Ishikawa (cell line): ENCODE measurements around the gene MACF1.

Experiments used
- CEBPB ChIP-seq: IDR thresholded peaks from 2 replicates; pipeline ENCODE4 v1.6.1; 2012
- CREB1 ChIP-seq: IDR thresholded peaks from 2 replicates; pipeline ENCODE4 v1.6.1; 2012; ENCODE audit warnings: low read depth
- EGR1 ChIP-seq: IDR thresholded peaks from 2 replicates; pipeline ENCODE4 v1.6.1; 2012
- EP300 ChIP-seq: IDR thresholded peaks from 2 replicates; pipeline ENCODE4 v1.6.1; 2012; ENCODE audit warnings: borderline replicate concordance
- FOXM1 ChIP-seq: IDR thresholded peaks from 2 replicates; pipeline ENCODE4 v1.6.1; 2012; ENCODE audit warnings: low read depth, borderline replicate concordance
- NFIC ChIP-seq: IDR thresholded peaks from 2 replicates; pipeline ENCODE4 v1.6.1; 2012
- RAD21 ChIP-seq: IDR thresholded peaks from 2 replicates; pipeline ENCODE4 v1.6.1; 2012; ENCODE audit warnings: low read depth
- TAF1 ChIP-seq: IDR thresholded peaks from 2 replicates; pipeline ENCODE4 v1.6.1; 2012; ENCODE audit warnings: low read depth, mild to moderate bottlenecking
- TCF12 ChIP-seq: IDR thresholded peaks from 2 replicates; pipeline ENCODE4 v1.6.1; 2012; ENCODE audit warnings: low read depth
- TEAD4 ChIP-seq: IDR thresholded peaks from 2 replicates; pipeline ENCODE4 v1.6.1; 2012
- YY1 ChIP-seq: IDR thresholded peaks from 2 replicates; pipeline ENCODE4 v1.6.1; 2012; ENCODE audit warnings: low read depth
- ZBTB7A ChIP-seq: IDR thresholded peaks from 2 replicates; pipeline ENCODE4 v1.6.1; 2012; ENCODE audit warnings: low read depth
- TF ChIP-seq, protein P1 (sequence below): IDR thresholded peaks from 2 replicates; pipeline ENCODE4 v1.6.1; 2012
- TF ChIP-seq, protein P2 (sequence below): IDR thresholded peaks from 2 replicates; pipeline ENCODE4 v1.6.1; 2012; ENCODE audit warnings: low read depth, mild to moderate bottlenecking
- TF ChIP-seq, protein P3 (sequence below): IDR thresholded peaks from 2 replicates; pipeline ENCODE4 v1.6.1; 2012

The MACF1 gene

DNA sequence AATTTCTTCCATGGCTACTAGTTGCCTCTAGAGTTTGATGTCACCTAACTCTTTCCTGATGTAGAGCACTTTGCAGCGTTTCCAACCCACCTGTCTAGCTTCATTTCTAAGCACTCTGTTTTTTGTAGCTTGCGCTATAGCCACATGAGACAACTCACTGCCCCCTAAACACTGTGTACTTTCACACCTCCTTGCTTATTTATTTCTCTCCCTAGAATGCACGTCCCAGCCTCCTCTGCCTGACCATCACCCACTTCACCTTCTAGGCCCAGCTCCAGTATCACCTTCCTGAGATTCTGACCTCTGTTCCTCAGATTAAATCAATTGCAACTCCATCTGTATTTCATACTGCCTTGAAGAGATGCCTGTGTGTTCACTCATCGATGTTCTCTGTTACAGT is 32.5 kb downstream of the MACF1 start:
- TF ChIP-seq RAD21 (no peak), CREB1 (no peak), YY1 (no peak), TAF1 (no peak), TCF12 (no peak), CEBPB (no peak), NFIC (no peak), EGR1 (no peak), FOXM1 (no peak), ZBTB7A (no peak), EP300 (no peak), TEAD4 (no peak)
- TF ChIP-seq, protein P1, sequence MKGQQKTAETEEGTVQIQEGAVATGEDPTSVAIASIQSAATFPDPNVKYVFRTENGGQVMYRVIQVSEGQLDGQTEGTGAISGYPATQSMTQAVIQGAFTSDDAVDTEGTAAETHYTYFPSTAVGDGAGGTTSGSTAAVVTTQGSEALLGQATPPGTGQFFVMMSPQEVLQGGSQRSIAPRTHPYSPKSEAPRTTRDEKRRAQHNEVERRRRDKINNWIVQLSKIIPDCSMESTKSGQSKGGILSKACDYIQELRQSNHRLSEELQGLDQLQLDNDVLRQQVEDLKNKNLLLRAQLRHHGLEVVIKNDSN = no peak
- TF ChIP-seq, protein P2, sequence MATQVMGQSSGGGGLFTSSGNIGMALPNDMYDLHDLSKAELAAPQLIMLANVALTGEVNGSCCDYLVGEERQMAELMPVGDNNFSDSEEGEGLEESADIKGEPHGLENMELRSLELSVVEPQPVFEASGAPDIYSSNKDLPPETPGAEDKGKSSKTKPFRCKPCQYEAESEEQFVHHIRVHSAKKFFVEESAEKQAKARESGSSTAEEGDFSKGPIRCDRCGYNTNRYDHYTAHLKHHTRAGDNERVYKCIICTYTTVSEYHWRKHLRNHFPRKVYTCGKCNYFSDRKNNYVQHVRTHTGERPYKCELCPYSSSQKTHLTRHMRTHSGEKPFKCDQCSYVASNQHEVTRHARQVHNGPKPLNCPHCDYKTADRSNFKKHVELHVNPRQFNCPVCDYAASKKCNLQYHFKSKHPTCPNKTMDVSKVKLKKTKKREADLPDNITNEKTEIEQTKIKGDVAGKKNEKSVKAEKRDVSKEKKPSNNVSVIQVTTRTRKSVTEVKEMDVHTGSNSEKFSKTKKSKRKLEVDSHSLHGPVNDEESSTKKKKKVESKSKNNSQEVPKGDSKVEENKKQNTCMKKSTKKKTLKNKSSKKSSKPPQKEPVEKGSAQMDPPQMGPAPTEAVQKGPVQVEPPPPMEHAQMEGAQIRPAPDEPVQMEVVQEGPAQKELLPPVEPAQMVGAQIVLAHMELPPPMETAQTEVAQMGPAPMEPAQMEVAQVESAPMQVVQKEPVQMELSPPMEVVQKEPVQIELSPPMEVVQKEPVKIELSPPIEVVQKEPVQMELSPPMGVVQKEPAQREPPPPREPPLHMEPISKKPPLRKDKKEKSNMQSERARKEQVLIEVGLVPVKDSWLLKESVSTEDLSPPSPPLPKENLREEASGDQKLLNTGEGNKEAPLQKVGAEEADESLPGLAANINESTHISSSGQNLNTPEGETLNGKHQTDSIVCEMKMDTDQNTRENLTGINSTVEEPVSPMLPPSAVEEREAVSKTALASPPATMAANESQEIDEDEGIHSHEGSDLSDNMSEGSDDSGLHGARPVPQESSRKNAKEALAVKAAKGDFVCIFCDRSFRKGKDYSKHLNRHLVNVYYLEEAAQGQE = no peak

DNA sequence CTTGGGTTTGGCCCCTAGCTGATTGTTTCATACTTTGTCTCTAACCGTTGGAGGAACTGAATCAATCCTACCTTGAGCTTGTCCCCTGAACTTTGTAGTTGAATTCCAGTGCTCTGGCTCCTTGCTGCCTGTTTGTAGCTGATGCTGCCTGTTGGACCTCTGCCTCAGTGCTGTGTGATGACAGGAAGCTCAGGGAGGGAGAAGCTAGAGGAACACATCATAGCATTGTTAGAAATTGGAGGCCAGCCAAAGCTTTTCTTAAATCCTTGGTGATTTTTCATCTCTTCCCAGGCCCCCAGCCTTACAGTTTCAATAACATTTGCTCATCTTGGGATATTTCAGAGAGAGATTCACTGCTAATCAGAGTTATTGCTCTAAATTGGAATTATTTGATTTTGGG is 34.0 kb downstream of the MACF1 start:
- TF ChIP-seq NFIC = no peak
- no peak for TF ChIP-seq TCF12
- no peak for TF ChIP-seq CREB1
- TF ChIP-seq, protein P3, sequence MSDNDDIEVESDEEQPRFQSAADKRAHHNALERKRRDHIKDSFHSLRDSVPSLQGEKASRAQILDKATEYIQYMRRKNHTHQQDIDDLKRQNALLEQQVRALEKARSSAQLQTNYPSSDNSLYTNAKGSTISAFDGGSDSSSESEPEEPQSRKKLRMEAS = no peak
- TF ChIP-seq ZBTB7A = no peak
- no peak for TF ChIP-seq YY1
- TF ChIP-seq TAF1 = no peak
- no peak for TF ChIP-seq TEAD4
- TF ChIP-seq, protein P1 = no peak
- TF ChIP-seq EGR1 = no peak
- TF ChIP-seq RAD21 = no peak
- TF ChIP-seq CEBPB = no peak
- no peak for TF ChIP-seq EP300

DNA sequence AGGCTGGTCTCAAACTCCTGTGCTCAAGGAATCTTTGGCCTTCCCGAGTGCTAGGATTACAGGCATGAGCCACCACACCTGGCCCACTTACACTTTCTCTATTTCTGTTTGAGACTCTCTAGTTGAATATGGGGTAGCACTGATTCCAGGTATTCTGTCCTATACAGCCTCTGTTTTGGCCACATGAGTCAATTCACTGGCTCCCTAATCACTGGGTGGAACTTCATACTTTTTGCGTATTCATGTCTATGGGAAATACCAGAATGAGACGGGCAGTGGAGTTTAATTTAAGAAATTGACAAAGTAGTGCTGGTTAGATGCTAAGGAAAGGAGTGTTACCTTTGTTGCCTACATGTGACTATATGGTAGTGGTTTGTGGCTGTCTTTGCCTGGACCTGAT is 35.5 kb downstream of the MACF1 start:
- TF ChIP-seq CEBPB (no peak), EP300 (no peak), RAD21 (no peak), ZBTB7A (no peak), YY1 (no peak), NFIC (no peak), FOXM1 (no peak), TCF12 (no peak), TEAD4 (no peak), EGR1 (no peak), CREB1 (no peak)
- TF ChIP-seq, protein P2 = no peak
- TF ChIP-seq, protein P3 = no peak
- TF ChIP-seq, protein P1 = no peak

DNA sequence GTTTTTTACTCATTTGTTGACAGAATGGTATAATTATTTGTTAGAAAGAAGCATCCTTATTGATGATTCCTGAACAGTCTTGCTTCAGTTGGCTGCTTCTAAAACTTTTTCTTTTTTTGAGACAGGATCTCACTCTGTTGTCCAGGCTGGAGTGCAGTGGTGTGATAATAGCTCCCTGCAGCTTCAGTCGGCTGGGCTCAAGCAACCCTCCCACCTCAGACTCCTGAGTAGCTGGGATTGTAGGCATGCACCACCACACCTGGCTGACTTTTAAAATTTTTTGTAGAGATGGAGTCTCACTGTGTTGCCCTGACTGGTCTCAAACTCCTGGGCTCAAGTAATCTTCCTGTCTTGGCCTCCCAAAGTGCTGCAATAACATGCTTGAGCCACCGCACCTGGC is 38.8 kb downstream of the MACF1 start:
- TF ChIP-seq TAF1 (no peak), TCF12 (no peak), EGR1 (no peak), FOXM1 (no peak), CEBPB (no peak)
- TF ChIP-seq, protein P1 = no peak

DNA sequence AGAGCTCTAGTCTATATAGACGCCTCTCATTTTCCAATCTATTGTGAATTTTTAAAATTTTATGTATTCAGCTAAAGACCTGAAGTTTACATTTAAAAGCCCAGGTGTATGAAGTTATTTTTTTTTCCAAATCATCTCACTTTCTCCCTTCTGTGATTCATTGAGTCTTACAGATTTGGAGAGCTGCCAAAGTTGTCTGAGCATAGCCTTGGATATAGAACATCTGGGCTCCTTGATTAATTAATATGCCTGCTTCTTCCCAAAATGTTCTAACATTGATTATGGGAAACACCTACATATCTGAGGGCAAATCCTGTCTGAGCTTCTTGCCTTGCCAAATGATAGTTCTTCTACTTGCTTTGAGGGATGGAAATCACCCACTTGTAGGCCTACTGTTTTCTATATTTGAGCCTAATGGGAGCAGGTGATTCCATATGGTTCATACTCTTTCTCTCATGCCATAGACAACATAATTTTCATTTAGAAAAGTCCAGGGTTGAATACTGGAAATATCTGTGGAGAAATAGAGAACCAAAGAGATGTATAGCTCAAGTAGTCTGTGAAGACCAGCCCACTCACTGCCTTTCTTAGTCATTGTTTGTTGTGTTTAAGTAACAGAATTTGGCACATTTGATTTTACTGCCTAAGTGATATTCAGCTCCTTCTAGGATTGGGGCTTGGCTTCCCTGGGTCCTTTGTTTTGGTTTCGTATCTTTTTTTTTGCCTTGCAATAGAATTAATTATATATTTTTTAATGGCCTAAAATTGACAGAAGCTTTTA is 46.2 kb downstream of the MACF1 start:
- TF ChIP-seq TAF1 (no peak), CEBPB (no peak), TEAD4 (no peak), EGR1 (no peak), ZBTB7A (no peak), NFIC (no peak), CREB1 (no peak)
- TF ChIP-seq, protein P1 = no peak
- TF ChIP-seq, protein P2 = no peak
